AG04449 (cell line): Measurements from ENCODE around the gene LRP6.

Experiments used
- CTCF ChIA-PET: fragments of 350-600 bp; formaldehyde crosslinking; extraction: SDS; loops from one replicate; lab custom pipeline; 2021; ENCODE audit warnings: antibody characterized with exemption; lab: Yijun Ruan, JAX
- POLR2A ChIA-PET: fragments of 400-600, 350-600 bp; formaldehyde crosslinking; extraction: SDS; loops from one replicate; lab custom pipeline; 2020; ENCODE audit warnings: antibody characterized with exemption, inconsistent platforms; lab: Yijun Ruan, JAX
- DNase-seq: peaks from one replicate; pipeline ENCODE4 v3.0.0-alpha.2; 2010; ENCODE audit warnings: low read depth, low spot score
- H3K4me3 ChIP-seq: 2 replicates; pipeline ENCODE4 v1.5.1; 2011; ENCODE audit warnings: low read depth, mild to moderate bottlenecking, control low read depth, low read length
- CTCF ChIP-seq: IDR thresholded peaks from one replicate; pipeline ENCODE4 v1.5.1; 2011; ENCODE audit warnings: mild to moderate bottlenecking, moderate library complexity, low read length, control low read depth, inconsistent platforms; ENCODE audit not compliant: insufficient read depth; ENCODE audit errors: missing control alignments

The LRP6 gene

GRCh38 chr12:12194206-12194605 is 72.6 kb downstream of the LRP6 start:
- no peak for TF ChIP-seq CTCF
- POLR2A ChIA-PET: no interaction called here
- H3K4me3 ChIP-seq: no peak overlapping the region
- no peak for DNase-seq
- CTCF ChIA-PET: no interaction called here

GRCh38 chr12:12191008-12191407 is 75.8 kb downstream of the LRP6 start:
- ChIA-PET POLR2A (no interaction called here), CTCF (interaction anchor here (1.2 kb wide), 1 partner anchor 37 kb away, joined by 3 read pairs; no protein-coding TSS in a partner anchor)
- no peak overlapping the region for H3K4me3 ChIP-seq
- no peak for TF ChIP-seq CTCF
- no peak for DNase-seq

- DNase-seq: no peak
- ChIA-PET POLR2A (no interaction called here), CTCF (interaction anchor here (1.2 kb wide), 1 partner anchor 36 kb away, joined by 3 read pairs; no protein-coding TSS in a partner anchor)
- no peak for TF ChIP-seq CTCF
- no peak overlapping the region for H3K4me3 ChIP-seq
Observed at GRCh38 chr12:12190087-12190809, 76.6 kb downstream of the LRP6 start.

- CTCF ChIA-PET: no interaction called here
Observed at GRCh38 chr12:12185414-12185813, 81.4 kb downstream of the LRP6 start.

GRCh38 chr12:12182703-12183365 is 84.0 kb downstream of the LRP6 start:
- POLR2A ChIA-PET: no interaction called here
- CTCF ChIA-PET: interaction anchor here (0.5 to 1.4 kb wide), 2 partner anchors 72 to 145 kb away, joined by 3 read pairs; no protein-coding TSS in a partner anchor
- no peak for TF ChIP-seq CTCF
- no peak overlapping the region for H3K4me3 ChIP-seq
- no peak for DNase-seq

More at GRCh38 chr12:12185414-12185813, 81.4 kb downstream of the LRP6 start:
- DNase-seq: no peak
- POLR2A ChIA-PET: no interaction called here
- TF ChIP-seq CTCF: no peak
- H3K4me3 ChIP-seq: no peak overlapping the region

- ChIA-PET CTCF (no interaction called here), POLR2A (interaction anchor here (1.3 kb wide), 1 partner anchor 85 kb away, joined by 7 read pairs; the partner anchor contains the start of gene LRP6)
- H3K4me3 ChIP-seq: no peak overlapping the region
- TF ChIP-seq CTCF: no peak
- DNase-seq: no peak
Observed at GRCh38 chr12:12181511-12181910, 85.3 kb downstream of the LRP6 start.
